HTERT RPE-1 (cell line): ENCODE results near the gene SCNN1A.

ENCODE experiments used
- in situ Hi-C: fragments of 300-500 bp; cut with MboI; formaldehyde crosslinking; loops from 4 replicates; pipeline ENCODE4 v1.14.3; 2020; ENCODE audit warnings: low sequenced_read_pairs

The SCNN1A gene

DNA sequence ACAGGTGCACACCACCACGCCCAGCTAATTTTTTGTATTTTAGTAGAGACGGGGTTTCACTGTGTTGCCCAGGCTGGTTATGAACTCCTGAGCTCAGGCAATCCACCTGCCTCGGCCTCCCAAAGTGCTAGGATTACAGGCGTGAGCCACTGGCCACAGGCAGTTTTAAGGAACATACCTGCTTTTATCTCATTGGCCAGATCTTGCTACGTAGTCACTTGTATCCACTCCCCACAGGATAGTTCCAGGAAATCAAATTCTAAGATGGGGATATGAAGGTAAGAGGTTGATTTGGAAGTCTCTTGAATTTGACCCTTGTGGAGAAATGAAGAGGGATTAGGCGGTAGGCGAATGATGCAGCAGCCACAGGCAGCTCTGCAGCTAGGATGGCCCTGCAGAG is 73.6 kb downstream of the SCNN1A start:
- in situ Hi-C loops: no loop called here

DNA sequence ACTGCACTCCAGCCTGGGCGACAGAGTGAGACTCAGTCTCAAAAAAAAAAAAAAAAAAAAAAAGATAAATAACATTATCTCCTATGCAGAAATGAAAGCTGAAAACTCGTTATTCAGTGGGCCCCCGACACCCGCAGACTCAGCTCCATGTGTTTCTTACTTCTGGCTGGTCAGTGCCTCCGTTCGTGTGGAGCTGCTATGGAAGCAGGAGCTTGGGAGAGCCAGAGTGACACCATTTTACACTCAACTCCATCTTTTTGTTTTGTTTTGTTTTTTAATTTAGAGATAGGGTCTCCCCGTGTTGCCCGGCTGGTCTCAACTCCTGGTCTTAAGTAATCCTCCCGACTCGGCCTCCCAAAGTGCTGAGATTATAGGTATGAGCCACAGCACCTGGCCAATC is 78.2 kb downstream of the SCNN1A start:
- in situ Hi-C loops: loop anchor here (25.0 kb wide), 1 partner anchor 235 kb away; no protein-coding TSS in a partner anchor
